GM12875 (cell line): ENCODE data around the gene SAMD11.

Source experiments
- H3K4me3 ChIP-seq: one replicate; pipeline ENCODE4 v1.5.1; 2011; ENCODE audit warnings: low read depth, low read length, control low read depth
- TF ChIP-seq, protein P1 (sequence below): IDR thresholded peaks from 2 replicates; pipeline ENCODE4 v1.5.1; 2011; ENCODE audit warnings: low read depth, mild to moderate bottlenecking, control low read depth, inconsistent platforms, low read length, moderate library complexity, borderline replicate concordance; ENCODE audit not compliant: insufficient read depth

The SAMD11 gene

DNA sequence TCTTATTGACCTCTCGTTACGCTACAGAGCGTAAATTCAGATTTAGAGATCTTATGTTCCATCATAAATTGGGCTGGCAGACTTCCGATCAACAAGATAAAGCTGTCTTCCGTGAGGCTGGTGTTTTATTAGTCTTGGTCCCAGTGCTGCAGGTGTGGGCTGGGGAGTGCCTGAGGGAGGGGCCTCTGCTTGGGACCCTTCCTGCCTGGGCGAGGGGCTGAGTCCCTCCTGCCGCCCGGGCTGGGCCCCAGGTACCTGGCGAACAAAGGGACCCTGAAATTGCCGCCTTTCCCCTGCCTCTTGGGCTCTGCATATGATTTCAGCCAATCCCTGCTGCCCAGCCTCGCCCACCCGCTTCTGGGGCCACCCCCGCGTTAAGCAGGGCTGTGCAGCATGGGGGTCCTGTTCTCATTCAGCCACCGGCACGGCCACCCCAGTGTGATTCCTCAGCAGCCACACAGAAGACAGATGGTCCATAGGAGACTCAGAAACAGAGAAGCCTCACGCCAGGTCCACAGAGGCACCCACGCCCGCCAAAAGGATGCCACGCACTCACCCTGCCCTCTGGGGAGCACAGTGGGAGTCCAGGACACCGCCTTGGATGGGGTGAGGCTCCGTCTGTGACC lies 6.1 kb upstream of the SAMD11 start:
- TF ChIP-seq, protein P1, sequence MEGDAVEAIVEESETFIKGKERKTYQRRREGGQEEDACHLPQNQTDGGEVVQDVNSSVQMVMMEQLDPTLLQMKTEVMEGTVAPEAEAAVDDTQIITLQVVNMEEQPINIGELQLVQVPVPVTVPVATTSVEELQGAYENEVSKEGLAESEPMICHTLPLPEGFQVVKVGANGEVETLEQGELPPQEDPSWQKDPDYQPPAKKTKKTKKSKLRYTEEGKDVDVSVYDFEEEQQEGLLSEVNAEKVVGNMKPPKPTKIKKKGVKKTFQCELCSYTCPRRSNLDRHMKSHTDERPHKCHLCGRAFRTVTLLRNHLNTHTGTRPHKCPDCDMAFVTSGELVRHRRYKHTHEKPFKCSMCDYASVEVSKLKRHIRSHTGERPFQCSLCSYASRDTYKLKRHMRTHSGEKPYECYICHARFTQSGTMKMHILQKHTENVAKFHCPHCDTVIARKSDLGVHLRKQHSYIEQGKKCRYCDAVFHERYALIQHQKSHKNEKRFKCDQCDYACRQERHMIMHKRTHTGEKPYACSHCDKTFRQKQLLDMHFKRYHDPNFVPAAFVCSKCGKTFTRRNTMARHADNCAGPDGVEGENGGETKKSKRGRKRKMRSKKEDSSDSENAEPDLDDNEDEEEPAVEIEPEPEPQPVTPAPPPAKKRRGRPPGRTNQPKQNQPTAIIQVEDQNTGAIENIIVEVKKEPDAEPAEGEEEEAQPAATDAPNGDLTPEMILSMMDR: no peak
- no peak overlapping the region for H3K4me3 ChIP-seq

DNA sequence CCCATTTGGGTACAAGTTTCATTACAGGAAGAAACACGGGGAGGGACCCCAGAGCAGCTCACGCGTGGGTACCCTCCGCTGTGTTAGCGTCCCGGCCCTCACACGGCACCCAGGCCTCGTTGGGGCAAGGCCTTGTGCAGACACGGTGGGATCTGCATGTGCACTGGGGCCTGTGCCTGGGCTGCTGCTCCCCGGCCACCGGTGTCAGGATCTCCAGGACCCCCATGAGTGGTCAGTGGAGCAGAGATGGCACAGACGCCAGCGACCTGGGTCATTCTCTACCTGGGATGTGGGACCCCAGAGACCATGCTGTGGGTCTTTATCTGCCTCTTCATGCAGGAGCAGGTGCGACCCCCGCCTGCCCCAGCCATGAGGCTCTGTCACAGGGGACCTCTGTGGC lies 5.4 kb upstream of the SAMD11 start:
- TF ChIP-seq, protein P1: no peak
- H3K4me3 ChIP-seq: no peak overlapping the region

DNA sequence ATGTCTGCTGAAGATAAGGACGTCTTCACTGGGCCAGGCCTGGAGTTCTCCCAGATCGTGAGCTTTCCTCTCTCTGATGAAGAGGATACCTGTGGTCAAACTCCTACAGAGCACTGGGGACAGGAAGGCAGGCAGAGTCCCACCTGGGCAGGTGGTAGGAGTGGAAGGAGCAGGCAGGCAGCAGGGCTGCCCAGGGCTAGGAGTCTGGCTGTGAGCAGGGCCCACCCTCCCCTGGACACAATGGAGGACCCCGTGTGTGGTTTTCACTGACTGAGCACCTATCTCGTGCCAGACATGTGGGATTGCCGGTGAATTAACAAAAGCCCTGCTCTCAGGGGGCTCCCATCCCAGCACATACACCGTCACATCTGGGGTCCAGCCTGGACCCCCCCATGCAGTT lies 4.9 kb upstream of the SAMD11 start:
- no peak overlapping the region for H3K4me3 ChIP-seq
- TF ChIP-seq, protein P1: no peak

DNA sequence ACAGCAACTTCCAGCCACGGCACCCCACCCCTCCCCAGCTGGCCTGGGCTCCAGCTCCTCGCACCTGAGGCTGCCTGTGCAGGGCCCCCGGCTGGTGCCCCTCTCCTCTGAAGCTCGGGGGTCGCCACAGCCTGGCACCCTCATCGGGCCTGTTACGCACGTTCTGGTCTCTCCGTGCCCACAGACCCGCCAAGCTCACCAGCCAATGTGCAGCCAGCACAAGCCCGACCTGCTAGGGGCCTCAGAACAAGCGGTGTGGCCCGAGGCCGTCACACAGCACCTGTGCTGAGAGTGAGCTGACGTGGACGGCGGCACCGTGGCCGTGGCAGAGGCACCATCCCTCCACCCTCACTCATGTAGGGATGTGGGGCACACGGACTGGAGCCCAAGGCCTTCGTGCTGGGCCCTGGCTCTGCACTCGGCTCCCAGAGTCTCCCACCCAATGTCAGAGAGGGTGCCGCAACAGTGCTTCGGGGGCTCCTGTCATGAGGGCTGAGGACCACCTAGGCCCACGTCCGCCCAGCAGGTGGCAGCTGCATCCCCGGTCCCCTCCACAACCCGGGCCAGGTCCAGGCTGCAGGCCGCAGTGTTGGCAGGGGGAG lies 4.4 kb upstream of the SAMD11 start:
- TF ChIP-seq, protein P1: no peak
- no peak overlapping the region for H3K4me3 ChIP-seq

DNA sequence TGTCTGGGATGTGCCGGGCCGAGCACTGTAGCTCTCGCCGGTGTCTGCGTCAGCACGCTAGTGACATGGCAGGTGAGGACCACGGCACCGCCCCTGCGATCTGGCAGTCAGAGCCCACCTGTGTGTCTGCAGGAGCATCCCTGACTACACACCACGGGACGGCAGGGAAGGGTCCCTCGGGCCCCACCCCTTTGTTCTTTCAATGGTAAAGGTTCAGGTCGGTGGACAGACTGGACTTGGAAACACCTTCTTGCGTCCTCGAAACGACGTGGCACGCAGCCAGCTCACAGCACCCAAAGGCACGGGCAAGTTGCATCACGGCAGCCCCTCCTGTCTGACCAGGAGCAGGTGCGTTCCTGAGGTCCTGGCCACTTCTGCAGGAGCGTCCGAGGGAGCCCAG lies 3.7 kb upstream of the SAMD11 start:
- H3K4me3 ChIP-seq: no peak overlapping the region
- TF ChIP-seq, protein P1: no peak

DNA sequence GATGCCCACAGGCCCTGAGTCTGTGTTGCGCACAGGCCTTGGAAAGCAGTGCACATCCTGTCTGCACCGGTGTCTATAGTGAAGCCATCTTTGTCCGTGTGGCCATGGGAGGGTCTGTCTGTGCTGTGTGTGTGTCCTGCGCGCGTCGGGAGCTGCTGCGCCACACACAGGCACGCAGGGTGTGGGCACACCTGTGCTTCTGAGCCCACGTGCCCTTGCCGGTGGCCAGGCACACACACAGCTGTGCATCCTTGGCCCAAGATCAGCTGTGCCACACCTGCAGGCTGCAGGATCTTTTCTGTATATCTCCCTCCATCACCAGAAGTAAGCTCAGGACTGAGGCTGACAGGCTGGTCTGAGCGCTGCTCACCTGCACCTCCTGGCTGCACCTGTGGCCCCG lies 3.2 kb upstream of the SAMD11 start:
- H3K4me3 ChIP-seq: no peak overlapping the region
- TF ChIP-seq, protein P1: no peak
